GM12865 (cell line): ENCODE results near the gene GOLGA8B.
"Not testable (repeated sequence)": the region's sequence is repeated elsewhere in the genome, so short reads cannot be mapped to it uniquely, and the experiment has no call there.

ENCODE experiments used
- DNase-seq: peaks from one replicate; pipeline ENCODE4 v3.0.0; 2010; ENCODE audit warnings: low read depth
- H3K4me3 ChIP-seq: 2 replicates; pipeline ENCODE4 v1.5.1; 2011; ENCODE audit warnings: mild to moderate bottlenecking, low read depth, low read length, control low read depth
- CTCF ChIP-seq: IDR thresholded peaks from 2 replicates; pipeline ENCODE4 v1.5.1; 2011; ENCODE audit warnings: low read length, control low read depth, low read depth, inconsistent platforms; ENCODE audit not compliant: insufficient read depth; ENCODE audit errors: missing control alignments

GOLGA8B gene

DNA sequence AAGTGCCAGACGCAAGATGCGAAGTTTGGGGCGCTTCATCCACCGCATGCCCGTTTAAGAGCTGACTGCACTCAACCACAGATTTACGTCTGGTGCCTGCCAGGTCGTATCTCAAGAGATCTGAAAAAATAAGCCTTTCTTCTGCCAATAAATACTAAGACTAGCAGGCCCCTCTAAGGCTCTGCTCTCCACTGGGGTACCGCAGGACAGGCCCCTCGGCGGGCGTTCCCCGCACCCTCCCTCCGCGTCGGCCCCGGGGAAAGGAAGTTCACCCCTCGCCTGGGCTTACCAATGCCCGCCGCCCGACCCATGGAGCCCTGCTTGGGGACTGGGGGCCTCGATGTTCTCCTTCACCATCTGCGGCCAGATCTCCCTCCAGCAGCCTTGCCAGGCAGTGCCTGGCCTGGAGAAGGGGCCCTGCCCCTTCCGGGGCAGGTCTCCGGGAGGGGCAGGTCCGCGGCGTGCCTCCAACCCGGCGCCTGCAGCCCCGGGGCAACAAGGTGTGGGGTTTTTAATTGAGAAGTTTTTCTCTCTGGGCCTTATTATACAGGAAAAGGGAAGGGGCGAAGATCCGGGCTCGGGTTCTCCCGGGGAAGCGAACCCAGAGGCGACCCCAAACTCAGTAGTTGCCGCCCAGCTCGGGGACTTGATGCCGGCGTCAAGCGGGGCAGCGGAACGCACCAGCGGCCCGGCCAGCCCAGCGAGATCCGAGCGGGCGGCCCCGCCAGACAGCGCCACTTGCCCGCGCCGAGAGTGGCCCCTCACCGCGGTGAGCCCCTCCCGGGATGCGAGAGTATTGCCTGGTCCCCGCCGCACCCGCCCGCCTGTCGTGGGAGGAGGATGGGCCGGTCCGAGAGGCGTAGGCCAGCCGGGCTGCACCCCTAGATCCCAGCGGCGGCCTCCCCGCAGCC lies 735 bp downstream of the GOLGA8B start:
- H3K4me3 ChIP-seq = peak overlapping the region; percentile 94
- DNase-seq = peak; percentile 63
- no peak for TF ChIP-seq CTCF

DNA sequence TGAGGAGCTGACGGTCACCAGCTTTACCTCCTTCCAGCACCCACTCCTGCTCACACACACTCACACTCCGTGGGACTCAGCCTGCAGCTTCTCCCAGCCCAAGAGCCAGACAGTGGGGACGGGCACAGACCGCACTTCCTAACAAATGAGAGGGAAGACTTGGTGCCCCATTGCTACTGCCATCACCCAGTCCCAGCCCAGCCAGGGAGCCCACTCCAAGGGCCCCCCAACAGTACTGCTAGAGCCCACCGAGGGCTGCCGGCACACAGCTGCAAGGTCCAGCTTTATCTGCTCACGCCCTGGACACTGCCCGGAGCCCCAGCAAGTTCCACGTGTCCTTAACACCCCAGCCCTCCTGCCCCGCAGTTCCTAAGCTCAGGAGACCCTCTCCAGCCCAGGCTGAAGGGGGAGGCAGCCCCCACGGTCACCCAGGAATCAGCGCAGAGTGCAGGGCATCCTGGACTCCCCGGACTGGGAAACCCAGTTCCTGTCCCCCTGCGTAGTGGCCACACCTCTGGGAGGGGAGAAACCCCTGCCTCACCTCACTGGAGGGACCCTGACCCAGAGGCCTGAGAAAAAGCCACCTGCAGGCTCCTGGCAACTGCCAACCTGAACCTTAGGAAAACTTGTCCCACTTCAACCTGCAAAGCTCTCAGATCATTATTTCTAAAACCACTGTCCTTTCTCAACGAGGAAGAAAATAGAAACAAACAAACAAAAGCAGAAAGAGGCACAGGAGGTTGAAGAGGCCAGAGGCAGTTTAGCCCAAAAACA lies 1.6 kb downstream of the GOLGA8B start:
- not testable (repeated sequence) for DNase-seq
- H3K4me3 ChIP-seq = peak overlapping the region; percentile 94

GRCh38 chr15:34581043-34581365 lies 2.4 kb downstream of the GOLGA8B start:
- no peak for DNase-seq
- TF ChIP-seq CTCF = no peak
- H3K4me3 ChIP-seq = no peak overlapping the region

DNA sequence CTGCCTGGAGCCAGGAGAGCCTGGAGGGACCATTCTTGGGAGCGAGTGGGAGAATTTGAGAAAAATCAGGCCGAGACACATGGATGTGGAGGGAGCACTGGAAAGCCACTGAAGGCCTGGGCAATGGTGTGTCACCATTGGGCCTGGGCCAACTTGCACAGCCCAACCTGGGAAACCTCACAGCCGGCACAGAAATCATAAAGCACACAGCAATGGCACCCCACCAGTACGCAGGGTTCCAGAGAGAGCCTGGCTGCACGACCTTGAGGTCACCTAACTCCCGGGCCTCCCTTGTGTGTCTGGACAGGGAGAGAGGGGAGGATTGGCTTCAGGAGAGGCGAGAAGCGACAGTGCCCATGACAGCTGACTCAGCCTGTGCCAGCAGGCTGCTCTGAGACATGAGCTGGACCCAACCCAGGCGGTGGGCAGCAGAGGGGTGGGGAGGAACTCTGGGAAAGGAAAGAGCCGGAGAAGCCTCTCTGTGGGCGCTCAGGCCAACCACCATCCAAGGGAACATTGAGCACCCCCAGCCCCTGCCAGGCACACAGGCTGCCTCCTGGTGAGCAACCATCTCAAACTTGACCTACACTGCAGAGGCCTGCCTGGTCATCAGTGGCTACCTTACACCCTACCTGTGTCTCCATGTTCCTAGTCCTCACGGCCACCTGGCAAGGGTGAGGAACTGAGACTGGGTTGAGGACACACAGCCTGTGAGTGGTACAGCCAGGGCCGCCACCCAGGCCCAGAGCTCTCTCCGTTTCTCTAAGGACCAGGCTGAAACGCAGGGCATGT lies 3.0 kb downstream of the GOLGA8B start:
- not testable (repeated sequence) for DNase-seq

GRCh38 chr15:34578283-34578674 lies 5.2 kb downstream of the GOLGA8B start:
- no peak for DNase-seq
- no peak for TF ChIP-seq CTCF
- H3K4me3 ChIP-seq = no peak overlapping the region

More for the DNA sequence above, 3.0 kb downstream of the GOLGA8B start:
- H3K4me3 ChIP-seq = not testable (repeated sequence)

- H3K4me3 ChIP-seq, DNase-seq: not testable (repeated sequence)
Observed at GRCh38 chr15:34577658-34578282, 5.7 kb downstream of the GOLGA8B start.

- not testable (repeated sequence) for H3K4me3 ChIP-seq, DNase-seq
Observed at GRCh38 chr15:34575035-34575434, 8.4 kb downstream of the GOLGA8B start.

DNA sequence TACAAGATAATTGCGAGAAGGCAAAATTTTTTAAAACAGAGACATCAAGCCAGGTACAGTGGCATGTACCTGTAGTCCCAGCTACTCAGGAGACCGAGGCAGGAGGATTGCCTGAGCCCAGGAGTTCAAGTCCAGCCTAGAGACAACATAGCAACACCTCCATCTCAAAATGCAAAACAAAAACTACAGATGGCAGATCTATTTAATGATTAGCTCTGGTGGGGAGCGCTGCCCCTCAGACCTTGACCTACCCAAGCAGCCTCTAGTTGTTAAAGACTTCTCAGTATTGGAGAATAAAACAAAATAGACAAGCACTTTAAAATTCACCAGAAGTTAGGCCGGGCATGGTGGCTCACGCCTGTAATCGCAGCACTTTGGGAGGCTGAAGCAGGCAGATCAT lies 10.5 kb downstream of the GOLGA8B start:
- not testable (repeated sequence) for H3K4me3 ChIP-seq, DNase-seq

DNA sequence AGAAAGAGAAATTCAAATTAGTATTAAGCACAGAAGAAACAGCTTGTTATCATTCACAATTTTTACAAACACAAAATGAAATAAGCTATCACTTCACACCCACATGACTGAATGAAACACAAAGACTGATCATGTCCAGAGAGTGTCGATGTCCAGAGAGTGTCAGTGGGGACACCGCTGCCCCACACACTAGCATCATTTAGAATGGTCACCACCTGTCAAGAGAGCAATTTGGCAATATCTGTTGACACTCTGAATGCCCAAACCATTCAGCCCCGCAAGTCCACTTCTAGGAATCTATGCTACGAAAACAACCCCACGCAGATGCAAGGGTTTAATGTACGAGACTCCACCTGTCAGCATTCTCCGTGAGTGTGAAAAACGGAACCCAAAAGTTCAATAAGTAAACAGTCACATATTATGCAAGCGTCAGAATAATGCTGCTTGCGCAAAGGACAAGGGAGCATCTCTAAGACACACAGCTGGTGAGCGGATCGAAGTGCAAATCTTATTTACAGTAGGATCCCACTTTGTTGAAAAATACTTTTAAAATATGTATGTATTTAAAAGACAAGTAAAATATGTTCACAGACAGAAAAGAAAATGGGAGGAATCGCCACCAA lies 11.3 kb downstream of the GOLGA8B start:
- DNase-seq, H3K4me3 ChIP-seq: not testable (repeated sequence)

DNA sequence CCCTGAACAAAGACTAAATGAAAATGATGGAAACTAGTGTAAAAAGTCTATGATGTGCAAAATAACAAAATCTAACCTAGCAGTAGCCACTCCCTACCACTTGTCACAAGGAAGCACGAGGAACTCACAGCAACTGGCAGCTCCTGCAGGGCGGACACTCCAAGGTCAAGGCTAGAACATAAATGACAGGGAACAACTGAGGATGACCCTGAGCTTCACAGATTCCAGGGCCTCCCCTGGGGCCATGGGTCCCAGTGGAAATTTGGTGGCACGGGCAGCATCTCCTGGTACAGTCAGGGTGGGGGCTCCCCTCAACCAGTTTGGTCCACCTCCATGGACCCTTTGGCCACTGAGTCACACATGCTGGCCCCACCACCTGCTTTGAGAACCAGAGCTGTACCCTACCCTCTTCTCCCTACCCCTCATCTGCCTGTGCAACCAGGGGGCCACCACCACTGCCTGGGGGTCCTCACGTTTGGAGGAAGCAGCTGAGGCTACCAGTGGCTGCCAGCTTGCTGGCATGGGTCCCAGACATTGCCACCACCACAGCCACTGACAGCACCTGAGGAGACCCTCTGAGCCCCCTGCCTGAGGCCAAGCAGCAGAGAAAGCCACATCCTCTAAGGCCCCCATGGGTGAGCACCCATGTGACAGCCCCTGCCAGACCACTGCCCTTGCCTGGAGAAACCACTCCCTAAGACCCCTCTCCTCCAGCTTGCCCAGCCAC lies 13.6 kb downstream of the GOLGA8B start:
- DNase-seq, H3K4me3 ChIP-seq: not testable (repeated sequence)

GRCh38 chr15:34567174-34567573 lies 16.3 kb downstream of the GOLGA8B start:
- DNase-seq, H3K4me3 ChIP-seq: not testable (repeated sequence)

DNA sequence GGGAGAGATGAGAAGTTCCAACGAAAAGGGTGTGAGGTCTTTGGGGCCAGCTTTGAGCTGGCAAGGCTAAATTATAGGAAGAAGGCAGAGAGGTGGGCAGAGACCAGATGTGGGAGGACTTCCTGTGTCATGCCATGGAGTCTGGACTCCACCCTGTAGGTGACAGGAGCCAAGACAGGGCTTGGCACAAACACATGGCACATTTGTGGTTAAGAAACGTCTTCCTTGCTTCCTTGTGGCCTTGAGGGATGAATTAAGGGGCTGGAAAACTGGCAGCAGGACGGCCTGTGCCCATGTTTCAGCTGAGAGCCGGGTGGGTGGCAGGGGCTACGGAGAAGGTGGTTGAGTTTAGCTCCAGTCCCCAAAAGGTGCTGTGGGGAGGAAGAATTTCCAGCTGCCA lies 18.7 kb downstream of the GOLGA8B start:
- DNase-seq, H3K4me3 ChIP-seq: not testable (repeated sequence)

DNA sequence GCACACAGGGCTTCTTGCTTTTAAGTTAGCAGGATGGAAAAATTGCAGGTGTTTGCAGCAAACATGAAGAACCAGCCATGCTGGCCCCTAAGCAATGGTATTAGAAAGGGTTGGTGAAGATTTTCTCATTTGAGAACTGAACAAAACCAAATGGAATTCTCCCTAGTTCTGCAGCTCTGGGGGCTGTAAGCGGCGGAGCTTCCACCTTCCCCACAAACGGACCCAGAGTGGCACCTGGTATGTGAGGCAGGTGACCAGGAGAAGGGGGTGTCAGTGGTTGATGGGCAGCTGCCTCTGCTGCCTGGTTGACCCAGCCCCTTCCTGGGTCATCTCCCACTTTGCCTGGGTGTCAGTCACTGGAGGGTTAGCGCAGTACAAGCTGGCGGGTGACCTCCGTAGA lies 22.6 kb downstream of the GOLGA8B start:
- not testable (repeated sequence) for H3K4me3 ChIP-seq, DNase-seq
